NCI-H69 (cell line): ENCODE measurements around the gene VWA5B1.

ENCODE experiments used
- DNase-seq: peaks from one replicate; lab custom pipeline; 2025; lab: John Stamatoyannopoulos, UW

The VWA5B1 gene

DNA sequence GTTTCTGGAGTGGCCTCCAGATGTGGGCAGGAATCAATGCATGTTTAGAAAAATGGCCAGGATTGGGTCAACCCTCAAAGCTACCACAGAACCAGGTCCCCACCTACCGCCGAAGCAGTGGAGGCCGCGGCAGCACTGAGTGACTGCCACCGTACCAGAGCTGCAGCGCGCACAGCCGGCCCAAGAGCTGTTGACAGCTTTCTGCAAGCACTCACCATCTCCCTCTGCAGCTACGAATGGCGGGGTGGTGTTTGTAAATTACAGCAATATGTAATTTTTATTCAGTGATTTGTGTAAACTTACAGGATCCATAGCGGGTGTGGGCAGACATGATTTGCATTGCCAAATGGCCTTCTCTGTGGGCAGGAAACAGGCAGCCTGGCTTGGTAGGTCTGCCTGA lies 98.9 kb downstream of the VWA5B1 start:
- DNase-seq = no peak

DNA sequence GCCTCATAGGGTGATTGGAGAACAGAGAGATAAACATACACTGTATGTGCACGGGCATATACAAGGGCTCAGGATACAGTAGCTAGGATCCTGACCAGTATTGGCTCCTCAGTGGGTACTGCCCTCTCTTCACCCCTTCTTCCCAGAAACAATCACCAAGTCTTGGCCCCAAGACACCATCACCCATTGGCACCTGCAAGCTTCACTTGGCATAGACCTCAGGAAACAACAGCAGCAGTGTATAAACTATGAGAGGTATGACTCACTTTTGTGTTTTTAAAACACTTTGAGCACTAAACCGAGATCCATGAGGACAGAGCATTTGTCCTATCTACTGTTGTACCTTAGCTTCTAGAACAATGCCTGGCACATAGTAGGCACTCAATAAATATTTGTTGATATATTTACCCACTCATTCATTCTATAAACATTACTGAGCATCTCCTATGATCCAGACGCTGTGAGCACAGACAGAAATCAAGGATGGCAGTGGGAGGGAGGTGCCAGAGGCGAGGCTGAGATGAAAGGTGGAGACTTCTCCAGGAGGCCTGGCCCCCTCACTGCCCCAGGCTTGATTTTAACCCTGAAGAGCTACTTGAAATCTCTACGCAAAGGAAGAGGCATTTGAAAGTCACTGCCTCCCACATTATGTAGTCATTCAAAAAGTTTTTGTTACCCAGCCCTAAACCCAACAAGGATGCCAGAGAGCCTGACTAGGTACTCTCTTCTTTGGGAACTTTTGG lies 100.1 kb downstream of the VWA5B1 start:
- DNase-seq = no peak

- DNase-seq = no peak
Measured at GRCh38 chr1:20395255-20395654, 104.6 kb downstream of the VWA5B1 start.

- DNase-seq = no peak
Measured at GRCh38 chr1:20398744-20399143, 108.1 kb downstream of the VWA5B1 start.

- no peak for DNase-seq
Measured at GRCh38 chr1:20399196-20399595, 108.5 kb downstream of the VWA5B1 start.

- DNase-seq = peak; percentile 14
Measured at GRCh38 chr1:20399606-20400180, 109.0 kb downstream of the VWA5B1 start.

DNA sequence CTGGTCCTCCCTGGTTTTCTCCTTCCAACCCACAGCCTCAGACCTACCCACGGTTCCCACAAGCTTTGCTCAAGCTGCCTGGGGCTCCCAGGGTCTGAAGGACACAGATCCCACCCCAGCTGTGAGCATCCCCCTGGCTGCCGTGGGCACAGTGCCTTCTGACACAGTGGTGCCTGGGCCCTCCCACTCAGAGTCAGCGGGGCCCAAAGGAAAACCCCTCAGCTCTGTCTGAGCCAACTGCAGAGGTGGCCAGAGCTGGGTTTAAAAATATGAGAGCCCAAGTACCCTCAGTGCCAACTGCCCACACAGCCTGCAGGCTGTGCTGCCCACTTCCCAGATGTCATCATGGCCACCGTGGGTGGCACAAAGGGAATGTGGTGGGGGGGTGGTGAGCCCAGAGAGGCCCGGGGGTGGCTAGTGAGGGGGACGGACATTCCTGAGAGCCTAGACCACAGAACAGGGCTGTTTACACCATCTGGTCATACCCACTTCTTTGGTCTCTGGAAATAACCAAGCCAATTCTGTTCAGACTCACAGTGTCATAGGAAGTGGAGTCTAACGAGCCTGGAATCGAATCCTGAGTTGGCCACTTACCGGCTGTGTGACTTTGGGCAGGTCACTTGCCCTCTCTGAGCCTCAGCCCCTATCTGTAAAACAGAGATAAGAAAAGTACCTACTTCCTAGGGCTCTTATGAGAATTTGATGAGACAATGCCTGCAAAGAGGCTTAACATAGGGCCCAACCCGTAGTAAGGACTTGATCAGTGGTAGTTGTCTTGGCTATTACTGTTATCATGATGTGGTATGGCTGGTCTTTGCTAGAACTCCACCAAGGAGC lies 109.9 kb downstream of the VWA5B1 start:
- no peak for DNase-seq

DNA sequence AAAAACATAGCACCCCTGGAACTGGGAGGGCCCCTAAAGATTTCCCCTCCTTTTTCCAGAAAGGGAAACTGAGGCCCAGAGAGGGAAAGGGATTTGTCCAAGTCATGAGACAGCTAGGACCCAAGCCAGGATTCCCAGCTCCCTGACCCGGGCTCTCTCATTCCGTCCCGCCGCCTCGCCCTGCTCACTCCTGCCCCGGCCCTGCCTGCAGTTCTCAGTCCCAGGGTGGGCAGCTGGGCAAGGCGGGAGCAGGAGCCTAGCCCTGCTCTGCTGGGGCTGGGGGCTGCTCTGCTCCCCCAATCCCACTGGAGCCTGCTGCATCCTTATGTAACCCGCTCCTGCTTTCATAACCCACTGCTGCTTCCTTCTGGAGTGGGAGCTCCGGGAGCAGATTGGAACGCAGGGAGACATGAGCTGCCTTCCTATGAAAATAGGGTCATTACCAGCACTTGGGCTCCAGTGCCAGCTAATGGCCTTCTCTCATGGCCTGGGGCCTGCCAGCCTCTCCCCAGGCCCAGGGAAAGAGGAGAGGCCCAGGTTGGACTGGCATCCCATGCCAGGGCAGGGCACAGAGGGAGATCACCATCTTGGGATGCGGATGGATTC lies 110.8 kb downstream of the VWA5B1 start:
- DNase-seq = no peak

DNA sequence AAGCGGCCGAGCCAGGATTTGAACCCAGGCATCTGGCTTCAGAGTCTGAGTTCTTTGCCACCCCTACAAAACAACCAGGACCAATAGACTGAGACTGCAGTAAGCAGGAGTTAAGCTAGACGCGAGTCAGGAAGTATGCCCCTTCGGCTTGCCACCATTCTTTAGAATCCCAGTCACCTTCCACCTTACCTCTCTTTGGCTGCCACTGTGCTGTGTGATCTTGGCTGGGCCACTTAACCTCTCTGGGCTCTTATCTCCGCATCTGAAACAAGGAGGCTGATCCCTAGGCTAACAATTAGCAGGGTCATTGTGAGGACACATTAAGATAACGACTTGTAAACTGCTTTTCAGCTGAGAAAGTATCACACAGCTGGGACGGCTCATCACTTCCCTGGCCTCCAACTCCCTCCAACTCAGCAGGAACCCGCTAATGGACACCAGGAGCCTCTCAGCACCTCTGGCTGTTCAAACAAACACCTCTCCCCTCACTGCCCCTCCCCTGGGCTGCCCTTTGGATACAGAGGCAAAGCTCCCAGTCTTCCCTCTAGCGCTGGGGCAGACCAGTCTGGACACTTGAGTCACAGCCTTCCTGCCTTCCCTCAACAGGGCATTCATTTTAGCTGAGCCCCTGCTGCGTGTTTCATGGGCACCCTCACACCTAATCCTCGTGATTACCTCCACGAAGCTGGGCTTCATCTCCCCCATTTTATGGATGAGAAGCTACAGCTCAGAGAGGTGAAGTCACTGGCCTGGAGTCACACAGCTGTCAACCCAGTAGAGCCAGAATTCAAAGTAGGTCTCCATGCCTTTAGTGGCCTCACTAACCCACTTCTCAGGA lies 112.1 kb downstream of the VWA5B1 start:
- peak; percentile 69 for DNase-seq

DNA sequence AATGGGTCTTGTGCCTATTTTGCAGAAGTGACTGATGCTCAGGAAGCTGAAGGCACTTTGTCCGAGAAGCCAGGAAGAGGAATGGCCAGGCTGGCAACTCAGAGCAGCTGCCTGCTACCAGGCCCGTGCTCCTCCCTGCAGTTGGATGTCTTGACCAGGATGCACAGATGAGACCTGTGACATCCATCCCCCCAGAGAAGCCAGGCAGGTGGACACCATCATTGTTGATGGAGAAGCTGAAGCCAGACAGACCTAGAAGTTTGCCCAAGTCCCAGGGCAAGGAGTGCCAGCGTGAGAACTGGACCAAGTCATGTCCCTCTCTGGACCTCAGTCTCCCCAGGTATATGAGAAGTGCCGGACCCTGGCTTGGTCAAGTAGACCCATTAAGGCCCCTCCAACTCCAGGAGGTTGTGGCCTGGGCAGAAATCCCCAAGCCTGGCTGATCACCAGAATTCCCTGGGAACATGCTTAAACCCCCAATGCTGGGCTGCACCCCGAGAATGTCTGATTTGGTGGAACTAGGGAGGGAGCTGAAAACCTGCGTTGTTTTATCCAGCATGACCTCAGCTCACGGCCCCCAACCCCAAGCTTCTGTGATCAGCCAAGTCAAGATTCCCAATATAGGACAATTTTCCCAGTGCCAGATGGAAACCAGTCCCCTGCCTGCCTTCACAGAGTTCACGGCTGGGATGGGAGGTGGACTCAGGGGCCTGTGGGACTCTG lies 112.9 kb downstream of the VWA5B1 start:
- no peak for DNase-seq

GRCh38 chr1:20404466-20404865 lies 113.8 kb downstream of the VWA5B1 start:
- DNase-seq = no peak
